K562 (cell line): Measurements from ENCODE around the gene NUP214.

Experiments
- CTCF ChIP-seq, 3 experiments: IDR thresholded peaks in 2 of 3; conservative IDR thresholded peaks in 1 of 3; 2 replicates each; pipeline ENCODE4 v1.5.1; 2011 to 2012; ENCODE audit warnings: low read length in 3 of 3, mild to moderate bottlenecking in 3 of 3, control low read depth in 2 of 3, improper control_type of control experiment in 1 of 3, inconsistent platforms in 1 of 3, low read depth in 1 of 3, mixed read lengths in 1 of 3, moderate library complexity in 1 of 3; ENCODE audit not compliant: insufficient read depth in 2 of 3
- REST ChIP-seq, 2 experiments: fragments of 450-650 bp; formaldehyde crosslinking in 1 of 2; IDR thresholded peaks; 2 replicates each; pipeline versions ENCODE4 v1.4.0 to v1.6.1; 2014 to 2020; ENCODE audit warnings: mild to moderate bottlenecking in 2 of 2, borderline replicate concordance in 1 of 2, low read depth in 1 of 2
- ZFPM2 ChIP-seq: fragments of 250-450 bp; sonication (Bioruptor Pico); IDR thresholded peaks from 2 replicates; pipeline ENCODE4 v1.5.1; 2022; ENCODE audit warnings: mild to moderate bottlenecking
- ZNF511 ChIP-seq: sonication (generic); formaldehyde crosslinking; IDR thresholded peaks from 2 replicates; pipeline ENCODE4 v1.8.0; 2022; ENCODE audit warnings: mild to moderate bottlenecking, missing genetic modification reagents
- ZNF518B ChIP-seq: fragments of 250-450 bp; sonication (Bioruptor Pico); IDR thresholded peaks from 2 replicates; pipeline ENCODE4 v1.5.0; 2021; ENCODE audit warnings: mild to moderate bottlenecking, moderate library complexity

- TF ChIP-seq CTCF (IDR thresholded peaks at IDR 0.05 in 2 of 3, conservative IDR thresholded peaks at IDR 0.05 in 1 of 3; ENCODE audit: insufficient read depth in 2 of 3, low read depth in 1 of 3, low read length in 3 of 3) (no peak), ZNF511 (no peak), ZNF518B (CRISPR knock-in tag) (no peak), ZFPM2 (CRISPR knock-in tag) (no peak), REST (IDR thresholded peaks at IDR 0.05; ENCODE audit: borderline replicate concordance) (no peak), REST (CRISPR knock-in tag; IDR thresholded peaks at IDR 0.05; ENCODE audit: low read depth) (no peak)
Observed at GRCh38 chr9:131125288-131126058, at the start of gene NUP214.
